ENCODE results near the gene CANT1. TPM values are rescaled to one million over a fixed set of nuclear protein-coding genes. Genes with fewer than 3 reads are reported as not detected.

Gene CANT1
- total and polyA plus RNA-seq, 2 of the 13 experiments (the other 11 are each of a cell fraction or from before 2014, with no cell fraction given): 34.1 to 42.1 TPM

- TF ChIP-seq ZKSCAN8 (CRISPR knock-in tag; IDR thresholded peaks at IDR 0.05; ENCODE audit: borderline replicate concordance): peak; percentile 86; the same call in 1 of the 2 replicates
- TF ChIP-seq U2AF1 (optimal IDR thresholded peaks at IDR 0.05; ENCODE audit: low read depth, low read length): no peak
- no peak; the same call in 1 of the 2 replicates for TF ChIP-seq AKAP8 (CRISPR knock-in tag; IDR thresholded peaks at IDR 0.05)
- peak; percentile 45; the same call in 1 of the 2 replicates for TF ChIP-seq ZNF691 (CRISPR knock-in tag; IDR thresholded peaks at IDR 0.05; ENCODE audit: borderline replicate concordance, low read depth)
- TF ChIP-seq, protein P1, sequence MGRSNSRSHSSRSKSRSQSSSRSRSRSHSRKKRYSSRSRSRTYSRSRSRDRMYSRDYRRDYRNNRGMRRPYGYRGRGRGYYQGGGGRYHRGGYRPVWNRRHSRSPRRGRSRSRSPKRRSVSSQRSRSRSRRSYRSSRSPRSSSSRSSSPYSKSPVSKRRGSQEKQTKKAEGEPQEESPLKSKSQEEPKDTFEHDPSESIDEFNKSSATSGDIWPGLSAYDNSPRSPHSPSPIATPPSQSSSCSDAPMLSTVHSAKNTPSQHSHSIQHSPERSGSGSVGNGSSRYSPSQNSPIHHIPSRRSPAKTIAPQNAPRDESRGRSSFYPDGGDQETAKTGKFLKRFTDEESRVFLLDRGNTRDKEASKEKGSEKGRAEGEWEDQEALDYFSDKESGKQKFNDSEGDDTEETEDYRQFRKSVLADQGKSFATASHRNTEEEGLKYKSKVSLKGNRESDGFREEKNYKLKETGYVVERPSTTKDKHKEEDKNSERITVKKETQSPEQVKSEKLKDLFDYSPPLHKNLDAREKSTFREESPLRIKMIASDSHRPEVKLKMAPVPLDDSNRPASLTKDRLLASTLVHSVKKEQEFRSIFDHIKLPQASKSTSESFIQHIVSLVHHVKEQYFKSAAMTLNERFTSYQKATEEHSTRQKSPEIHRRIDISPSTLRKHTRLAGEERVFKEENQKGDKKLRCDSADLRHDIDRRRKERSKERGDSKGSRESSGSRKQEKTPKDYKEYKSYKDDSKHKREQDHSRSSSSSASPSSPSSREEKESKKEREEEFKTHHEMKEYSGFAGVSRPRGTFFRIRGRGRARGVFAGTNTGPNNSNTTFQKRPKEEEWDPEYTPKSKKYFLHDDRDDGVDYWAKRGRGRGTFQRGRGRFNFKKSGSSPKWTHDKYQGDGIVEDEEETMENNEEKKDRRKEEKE (IDR thresholded peaks at IDR 0.05): no peak
- TF ChIP-seq ZNF777 (CRISPR knock-in tag; IDR thresholded peaks at IDR 0.05): no peak
- TF ChIP-seq ZZZ3 (CRISPR knock-in tag; IDR thresholded peaks at IDR 0.05; ENCODE audit: borderline replicate concordance): no peak
- TF ChIP-seq, protein P2, sequence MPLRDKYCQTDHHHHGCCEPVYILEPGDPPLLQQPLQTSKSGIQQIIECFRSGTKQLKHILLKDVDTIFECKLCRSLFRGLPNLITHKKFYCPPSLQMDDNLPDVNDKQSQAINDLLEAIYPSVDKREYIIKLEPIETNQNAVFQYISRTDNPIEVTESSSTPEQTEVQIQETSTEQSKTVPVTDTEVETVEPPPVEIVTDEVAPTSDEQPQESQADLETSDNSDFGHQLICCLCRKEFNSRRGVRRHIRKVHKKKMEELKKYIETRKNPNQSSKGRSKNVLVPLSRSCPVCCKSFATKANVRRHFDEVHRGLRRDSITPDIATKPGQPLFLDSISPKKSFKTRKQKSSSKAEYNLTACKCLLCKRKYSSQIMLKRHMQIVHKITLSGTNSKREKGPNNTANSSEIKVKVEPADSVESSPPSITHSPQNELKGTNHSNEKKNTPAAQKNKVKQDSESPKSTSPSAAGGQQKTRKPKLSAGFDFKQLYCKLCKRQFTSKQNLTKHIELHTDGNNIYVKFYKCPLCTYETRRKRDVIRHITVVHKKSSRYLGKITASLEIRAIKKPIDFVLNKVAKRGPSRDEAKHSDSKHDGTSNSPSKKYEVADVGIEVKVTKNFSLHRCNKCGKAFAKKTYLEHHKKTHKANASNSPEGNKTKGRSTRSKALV (CRISPR knock-in tag; IDR thresholded peaks at IDR 0.05): no peak; the same call in 1 of the 2 replicates
- peak; percentile 74 for TF ChIP-seq ARID4A (CRISPR knock-in tag; IDR thresholded peaks at IDR 0.05; ENCODE audit: borderline replicate concordance)
- no peak for TF ChIP-seq ZBTB3 (CRISPR knock-in tag; IDR thresholded peaks at IDR 0.05; ENCODE audit: borderline replicate concordance, low read depth)
- no peak for TF ChIP-seq MED13 (CRISPR knock-in tag; IDR thresholded peaks at IDR 0.05)
- TF ChIP-seq U2AF2 (IDR thresholded peaks at IDR 0.05; ENCODE audit: low read depth, low read length): no peak
- TF ChIP-seq ZSCAN12 (CRISPR knock-in tag; IDR thresholded peaks at IDR 0.05): no peak
Observed at GRCh38 chr17:79026376-79027273, 17.1 kb upstream of the CANT1 start (continued).
